Activated naive CD8-positive, alpha-beta T cell treated with anti-CD3 and anti-CD28 coated beads for 36 hours (primary cell): Measurements from ENCODE around the gene MLLT6. TPM values are rescaled to one million over a fixed set of nuclear protein-coding genes. Genes with fewer than 3 reads are reported as not detected.

ENCODE experiments used
- DNase-seq: peaks from one replicate; pipeline ENCODE4 v3.0.0; 2021
- H3K27ac Mint-ChIP-seq: one replicate; pipeline ENCODE4 v1.8.0; 2022; ENCODE audit warnings: mild to moderate bottlenecking, moderate library complexity, mixed read lengths
- H3K27me3 Mint-ChIP-seq: one replicate; pipeline ENCODE4 v1.8.0; 2022; ENCODE audit warnings: mild to moderate bottlenecking, mixed read lengths
- H3K36me3 Mint-ChIP-seq: one replicate; pipeline ENCODE4 v1.8.0; 2021; ENCODE audit warnings: mild to moderate bottlenecking, mixed read lengths
- H3K4me1 Mint-ChIP-seq: one replicate; pipeline ENCODE4 v1.8.0; 2021; ENCODE audit warnings: mixed read lengths
- H3K4me3 Mint-ChIP-seq: one replicate; pipeline ENCODE4 v1.8.0; 2022; ENCODE audit warnings: mild to moderate bottlenecking, moderate library complexity, mixed read lengths
- H3K9me3 Mint-ChIP-seq: one replicate; pipeline ENCODE4 v1.8.0; 2022; ENCODE audit warnings: mixed read lengths
- total RNA-seq, 2 experiments: library from RNA; stranded (reverse); gene quantifications; one replicate each; pipeline ENCODE4 v1.2.3, GENCODE V29; 2021

MLLT6 gene
- total RNA-seq, 2 experiments from 2014 or later, result 125 to 130 TPM

DNA sequence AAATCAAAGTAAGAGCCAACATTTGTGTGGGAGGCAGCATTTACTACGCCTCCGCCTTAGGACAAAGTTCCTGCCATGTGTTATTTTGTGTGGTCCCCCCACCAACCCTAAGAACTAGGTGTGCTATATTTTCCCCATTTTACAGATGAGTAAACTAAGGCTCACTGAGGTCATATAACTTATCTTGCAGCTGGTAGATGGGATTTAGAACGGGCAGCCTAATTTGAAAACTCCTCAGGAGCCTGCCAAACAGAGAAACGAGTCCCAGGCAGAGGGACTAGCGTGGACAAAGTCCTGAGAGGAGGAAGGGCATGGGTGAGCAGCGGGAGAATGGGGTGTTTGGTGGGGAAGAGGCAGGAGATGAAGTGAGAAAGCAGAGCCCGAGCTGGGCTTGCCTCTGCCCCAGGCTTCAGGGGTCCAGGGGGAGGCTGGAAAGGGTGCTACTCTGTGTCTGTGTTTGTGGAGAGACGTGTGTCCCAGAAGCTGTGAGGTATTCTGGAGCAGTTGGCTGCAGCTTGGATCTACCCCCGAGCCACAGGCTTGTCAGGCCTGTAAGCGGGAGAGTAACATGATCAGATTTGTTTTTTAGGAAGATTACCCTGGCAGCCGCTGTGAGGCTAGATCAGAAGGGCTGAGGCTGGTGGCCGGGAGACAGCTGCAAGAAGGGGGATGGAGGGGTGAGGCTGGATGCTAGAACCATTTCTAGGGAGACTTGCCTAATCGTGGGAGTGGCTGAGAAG is 5.0 kb downstream of the MLLT6 start:
- Mint-ChIP-seq H3K27me3 (no peaks in the 10 kb centered on the region), H3K4me1 (peaks cover 59% of the 10 kb centered on the region), H3K9me3 (no peaks in the 10 kb centered on the region), H3K27ac (peak overlapping the region; percentile 57), H3K4me3 (no peak overlapping the region), H3K36me3 (peaks cover 43% of the 10 kb centered on the region)
- DNase-seq, result no peak

DNA sequence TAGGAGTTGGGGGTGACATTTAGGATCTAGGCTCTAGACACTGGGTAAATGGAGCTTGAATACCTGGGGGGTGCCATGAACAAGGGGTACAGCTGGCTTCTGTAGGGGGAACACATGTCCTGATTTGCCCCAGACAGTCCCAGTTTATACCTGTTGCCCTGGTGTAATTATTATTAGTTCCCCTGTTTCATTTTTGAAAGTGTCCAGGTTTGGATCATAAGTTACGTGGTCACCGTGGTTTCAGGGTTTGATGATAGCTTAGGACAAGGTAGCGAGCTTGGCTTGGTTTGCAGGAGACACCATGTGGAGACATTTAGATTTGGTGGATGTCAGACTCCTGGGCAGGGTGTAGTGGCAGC is 5.5 kb downstream of the MLLT6 start:
- Mint-ChIP-seq H3K27ac (peak overlapping the region; percentile 57), H3K9me3 (no peaks in the 10 kb centered on the region), H3K4me1 (peaks cover 64% of the 10 kb centered on the region), H3K4me3 (no peak overlapping the region), H3K27me3 (no peaks in the 10 kb centered on the region), H3K36me3 (peaks cover 45% of the 10 kb centered on the region)
- DNase-seq, result no peak

- H3K9me3 Mint-ChIP-seq, result no peaks in the 10 kb centered on the region
- no peaks in the 10 kb centered on the region for H3K27me3 Mint-ChIP-seq
- H3K27ac Mint-ChIP-seq, result peak overlapping the region; percentile 35
- no peak overlapping the region for H3K4me3 Mint-ChIP-seq
- no peak for DNase-seq
- H3K4me1 Mint-ChIP-seq, result peaks cover 68% of the 10 kb centered on the region
- H3K36me3 Mint-ChIP-seq, result peaks cover 46% of the 10 kb centered on the region
These were observed 5.9 kb downstream of the MLLT6 start for GRCh38 chr17:38710985-38711384.

GRCh38 chr17:38711792-38712571 is 6.9 kb downstream of the MLLT6 start:
- H3K4me1 Mint-ChIP-seq, result peaks cover 66% of the 10 kb centered on the region
- H3K27me3 Mint-ChIP-seq, result no peaks in the 10 kb centered on the region
- peak overlapping the region; percentile 26 for H3K4me3 Mint-ChIP-seq
- H3K9me3 Mint-ChIP-seq, result no peaks in the 10 kb centered on the region
- no peak for DNase-seq
- H3K36me3 Mint-ChIP-seq, result peaks cover 42% of the 10 kb centered on the region
- H3K27ac Mint-ChIP-seq, result peak overlapping the region; percentile 74

DNA sequence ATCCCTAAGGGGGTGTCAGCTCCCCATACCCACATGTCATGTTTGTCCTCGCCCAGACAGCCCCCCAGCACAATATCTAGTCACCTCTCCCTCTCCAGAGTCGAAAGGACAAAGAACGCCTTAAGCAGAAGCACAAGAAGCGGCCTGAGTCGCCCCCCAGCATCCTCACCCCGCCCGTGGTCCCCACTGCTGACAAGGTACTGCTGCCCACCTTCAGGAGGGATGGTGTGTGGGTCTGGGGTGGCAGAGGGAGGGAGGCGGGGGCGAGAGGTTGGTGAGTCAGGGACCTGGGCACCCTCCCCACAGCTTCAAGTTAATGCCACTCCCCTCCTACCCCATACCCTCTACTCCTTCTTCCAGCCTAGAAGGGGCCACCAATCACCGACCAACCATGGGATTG is 7.5 kb downstream of the MLLT6 start:
- no peak overlapping the region for H3K4me3 Mint-ChIP-seq
- H3K36me3 Mint-ChIP-seq, result peaks cover 38% of the 10 kb centered on the region
- H3K9me3 Mint-ChIP-seq, result no peaks in the 10 kb centered on the region
- peaks cover 60% of the 10 kb centered on the region for H3K4me1 Mint-ChIP-seq
- H3K27me3 Mint-ChIP-seq, result no peaks in the 10 kb centered on the region
- peak overlapping the region; percentile 74 for H3K27ac Mint-ChIP-seq
- no peak for DNase-seq

- Mint-ChIP-seq H3K4me1 (peaks cover 53% of the 10 kb centered on the region), H3K9me3 (no peaks in the 10 kb centered on the region), H3K36me3 (peaks cover 36% of the 10 kb centered on the region), H3K27me3 (no peaks in the 10 kb centered on the region), H3K27ac (peak overlapping the region; percentile 38), H3K4me3 (no peak overlapping the region)
- DNase-seq, result no peak
These were observed 8.5 kb downstream of the MLLT6 start for GRCh38 chr17:38713456-38714075.

GRCh38 chr17:38715216-38715943 is 10.3 kb downstream of the MLLT6 start:
- DNase-seq, result no peak

GRCh38 chr17:38716368-38717005 is 11.4 kb downstream of the MLLT6 start:
- Mint-ChIP-seq H3K27me3 (no peaks in the 10 kb centered on the region), H3K36me3 (peaks cover 31% of the 10 kb centered on the region), H3K4me3 (no peak overlapping the region), H3K9me3 (no peaks in the 10 kb centered on the region), H3K4me1 (peaks cover 34% of the 10 kb centered on the region), H3K27ac (peak overlapping the region; percentile 7)
- no peak for DNase-seq

More at GRCh38 chr17:38715216-38715943, 10.3 kb downstream of the MLLT6 start:
- H3K4me3 Mint-ChIP-seq, result peak overlapping the region; percentile 11
- peaks cover 33% of the 10 kb centered on the region for H3K36me3 Mint-ChIP-seq
- no peaks in the 10 kb centered on the region for H3K9me3 Mint-ChIP-seq
- H3K27ac Mint-ChIP-seq, result peak overlapping the region; percentile 85
- H3K4me1 Mint-ChIP-seq, result peaks cover 41% of the 10 kb centered on the region
- H3K27me3 Mint-ChIP-seq, result no peaks in the 10 kb centered on the region

DNA sequence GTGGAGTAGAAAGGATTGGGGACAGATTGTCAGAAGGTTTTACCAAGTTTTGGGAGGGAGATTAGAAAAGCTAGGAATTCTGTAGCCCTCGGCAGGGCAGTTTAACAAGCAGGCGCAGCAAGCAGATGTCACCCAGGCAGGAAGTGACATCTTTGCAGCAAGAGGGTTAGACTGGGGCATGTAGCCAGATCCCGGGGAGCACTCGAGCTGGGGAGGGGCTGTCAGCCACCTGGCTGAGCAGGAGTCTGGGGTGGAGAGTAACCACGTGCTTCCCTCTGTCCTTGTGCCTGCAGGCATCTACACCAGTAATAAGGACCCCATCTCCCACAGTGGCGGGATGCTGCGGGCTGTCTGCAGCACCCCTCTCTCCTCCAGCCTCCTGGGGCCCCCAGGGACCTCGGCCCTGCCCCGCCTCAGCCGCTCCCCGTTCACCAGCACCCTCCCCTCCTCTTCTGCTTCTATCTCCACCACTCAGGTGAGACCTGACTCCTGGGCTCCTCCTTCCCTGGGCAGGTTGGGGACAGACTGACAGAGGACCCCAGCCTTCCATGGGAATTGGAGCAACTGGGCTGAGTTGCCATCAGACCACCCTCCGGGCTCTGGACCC is 12.2 kb downstream of the MLLT6 start:
- H3K4me3 Mint-ChIP-seq, result no peak overlapping the region
- H3K9me3 Mint-ChIP-seq, result no peaks in the 10 kb centered on the region
- DNase-seq, result no peak
- H3K4me1 Mint-ChIP-seq, result peaks cover 27% of the 10 kb centered on the region
- H3K36me3 Mint-ChIP-seq, result peaks cover 31% of the 10 kb centered on the region
- peak overlapping the region; percentile 7 for H3K27ac Mint-ChIP-seq
- no peaks in the 10 kb centered on the region for H3K27me3 Mint-ChIP-seq

DNA sequence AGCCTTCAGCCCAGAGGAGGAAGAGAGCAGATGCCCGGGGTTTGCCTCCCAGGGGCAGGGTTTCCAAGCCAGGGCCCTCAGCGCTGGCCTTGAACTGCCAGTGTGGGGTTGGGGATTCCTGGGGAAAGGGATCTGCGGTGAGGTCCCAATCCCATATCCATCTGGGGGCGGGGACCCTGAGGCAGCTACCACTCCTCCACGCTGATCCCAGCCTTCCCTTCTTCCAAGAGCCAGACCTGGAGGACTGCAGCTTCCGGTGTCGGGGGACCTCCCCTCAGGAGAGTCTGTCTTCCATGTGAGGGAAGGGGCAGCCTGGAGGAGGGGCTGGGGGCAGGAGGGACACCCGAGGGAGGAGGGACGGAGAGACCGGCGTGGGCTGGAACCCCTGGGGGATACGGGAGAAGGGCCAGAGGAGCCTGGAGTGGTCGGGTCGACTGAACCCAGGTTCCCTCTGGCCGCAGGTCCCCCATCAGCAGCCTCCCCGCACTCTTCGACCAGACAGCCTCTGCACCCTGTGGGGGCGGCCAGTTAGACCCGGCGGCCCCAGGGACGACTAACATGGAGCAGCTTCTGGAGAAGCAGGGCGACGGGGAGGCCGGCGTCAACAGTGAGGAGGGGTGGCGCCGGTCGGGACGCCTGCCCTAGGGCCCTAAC is 14.3 kb downstream of the MLLT6 start:
- Mint-ChIP-seq H3K4me3 (no peak overlapping the region), H3K36me3 (peaks cover 31% of the 10 kb centered on the region), H3K4me1 (peaks cover 25% of the 10 kb centered on the region), H3K27ac (no peak overlapping the region), H3K27me3 (no peaks in the 10 kb centered on the region), H3K9me3 (no peaks in the 10 kb centered on the region)
- no peak for DNase-seq

DNA sequence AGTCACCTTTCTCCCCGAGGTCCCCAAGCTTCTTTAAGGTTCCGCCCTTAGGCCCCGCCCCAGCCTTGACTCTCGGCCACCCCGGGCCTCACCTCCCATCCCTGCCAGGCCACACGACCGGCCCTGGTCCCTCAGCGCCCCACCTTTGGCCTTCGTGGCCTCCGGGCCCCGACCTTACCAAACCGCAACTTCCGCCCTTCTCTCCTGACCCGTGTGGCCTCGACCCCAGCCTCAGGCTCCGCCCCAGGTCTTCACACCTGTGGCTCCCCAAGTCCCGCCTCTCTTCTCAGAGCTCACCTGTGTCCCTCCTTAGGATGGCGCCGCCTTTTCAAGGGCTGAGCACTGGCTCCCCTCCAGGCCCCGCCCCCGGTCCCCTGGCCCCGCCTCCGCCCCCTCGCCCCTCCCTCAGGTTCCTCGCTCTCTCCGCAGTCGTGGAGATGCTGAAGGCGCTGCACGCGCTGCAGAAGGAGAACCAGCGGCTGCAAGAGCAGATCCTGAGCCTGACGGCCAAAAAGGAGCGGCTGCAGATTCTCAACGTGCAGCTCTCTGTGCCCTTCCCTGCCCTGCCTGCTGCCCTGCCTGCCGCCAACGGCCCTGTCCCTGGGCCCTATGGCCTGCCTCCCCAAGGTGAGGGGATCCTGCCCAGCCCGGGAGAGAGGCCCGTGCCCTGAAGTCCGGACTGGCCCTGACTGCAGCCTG is 15.0 kb downstream of the MLLT6 start:
- Mint-ChIP-seq H3K9me3 (no peaks in the 10 kb centered on the region), H3K36me3 (peaks cover 29% of the 10 kb centered on the region), H3K27me3 (no peaks in the 10 kb centered on the region), H3K4me3 (no peak overlapping the region), H3K27ac (no peak overlapping the region), H3K4me1 (peaks cover 20% of the 10 kb centered on the region)
- DNase-seq, result no peak

DNA sequence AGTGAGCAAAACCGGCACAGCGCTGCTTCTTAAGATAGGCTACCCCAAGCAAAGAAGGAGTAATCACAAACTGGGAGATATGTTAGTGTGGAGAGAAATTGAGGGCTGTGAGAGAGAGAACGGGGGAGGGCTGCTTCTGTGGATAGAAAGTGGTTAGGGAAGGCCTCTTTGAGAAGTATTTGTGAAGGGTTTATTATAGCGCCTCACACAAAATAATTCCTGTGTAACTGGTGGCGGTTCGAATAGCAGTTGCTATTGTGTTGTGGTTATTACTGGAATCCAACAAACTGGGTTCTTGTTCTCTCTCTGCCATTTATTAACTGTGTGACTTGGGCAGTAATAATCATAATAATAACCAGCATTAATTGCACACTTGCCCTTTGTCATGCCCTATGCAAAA is 15.9 kb downstream of the MLLT6 start:
- peaks cover 28% of the 10 kb centered on the region for H3K36me3 Mint-ChIP-seq
- no peak for DNase-seq

DNA sequence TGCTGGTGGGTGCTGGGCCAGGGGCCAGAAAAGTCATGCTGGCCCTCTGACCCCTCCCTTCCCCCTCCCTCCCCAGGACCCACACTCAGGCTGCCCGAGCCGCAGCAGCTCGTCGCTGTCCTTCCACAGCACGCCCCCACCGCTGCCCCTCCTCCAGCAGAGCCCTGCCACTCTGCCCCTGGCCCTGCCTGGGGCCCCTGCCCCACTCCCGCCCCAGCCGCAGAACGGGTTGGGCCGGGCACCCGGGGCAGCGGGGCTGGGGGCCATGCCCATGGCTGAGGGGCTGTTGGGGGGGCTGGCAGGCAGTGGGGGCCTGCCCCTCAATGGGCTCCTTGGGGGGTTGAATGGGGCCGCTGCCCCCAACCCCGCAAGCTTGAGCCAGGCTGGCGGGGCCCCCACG is 16.7 kb downstream of the MLLT6 start:
- H3K4me3 Mint-ChIP-seq, result no peak overlapping the region
- no peak overlapping the region for H3K27ac Mint-ChIP-seq
- no peak for DNase-seq
- peaks cover 28% of the 10 kb centered on the region for H3K36me3 Mint-ChIP-seq
- no peaks in the 10 kb centered on the region for H3K9me3 Mint-ChIP-seq
- no peaks in the 10 kb centered on the region for H3K27me3 Mint-ChIP-seq
- peaks cover 20% of the 10 kb centered on the region for H3K4me1 Mint-ChIP-seq

More for the DNA sequence above, 15.9 kb downstream of the MLLT6 start:
- Mint-ChIP-seq H3K27me3 (no peaks in the 10 kb centered on the region), H3K4me3 (no peak overlapping the region), H3K9me3 (no peaks in the 10 kb centered on the region), H3K4me1 (peaks cover 15% of the 10 kb centered on the region), H3K27ac (no peak overlapping the region)
